SK-N-SH treated with all-trans-retinoic acid at 6 μM for 48 hours (cell line): ENCODE measurements around the gene PGPEP1.

Source experiments
- ARNTL ChIP-seq: fragments of 450-650 bp; formaldehyde crosslinking; IDR thresholded peaks from 2 replicates; pipeline ENCODE4 v1.5.0; 2020; ENCODE audit warnings: low read depth, mild to moderate bottlenecking, moderate library complexity, borderline replicate concordance
- BACH2 ChIP-seq: fragments of 250-450 bp; sonication (Bioruptor Pico); IDR thresholded peaks from 2 replicates; pipeline ENCODE4 v1.9.0; 2021; ENCODE audit warnings: mild to moderate bottlenecking, borderline replicate concordance
- CREB5 ChIP-seq: fragments of 250-450 bp; sonication (Bioruptor Pico); IDR thresholded peaks from 2 replicates; pipeline ENCODE4 v1.5.1; 2020; ENCODE audit warnings: low read depth, mild to moderate bottlenecking, moderate library complexity
- CSRNP3 ChIP-seq: fragments of 250-450 bp; sonication (Bioruptor Pico); IDR thresholded peaks from 2 replicates; pipeline ENCODE4 v1.5.1; 2021; ENCODE audit warnings: mild to moderate bottlenecking, moderate library complexity
- ESRRG ChIP-seq: fragments of 250-450 bp; sonication (Bioruptor Pico); IDR thresholded peaks from 2 replicates; pipeline ENCODE4 v1.6.1; 2021; ENCODE audit warnings: mild to moderate bottlenecking
- GLIS3 ChIP-seq: fragments of 250-450 bp; sonication (Bioruptor Pico); IDR thresholded peaks from 2 replicates; pipeline ENCODE4 v1.5.0; 2020; ENCODE audit warnings: mild to moderate bottlenecking, moderate library complexity
- ISL1 ChIP-seq: fragments of 250-450 bp; sonication (Bioruptor Pico); IDR thresholded peaks from 2 replicates; pipeline ENCODE4 v2.1.2; 2022; ENCODE audit warnings: mild to moderate bottlenecking, moderate library complexity
- PATZ1 ChIP-seq: fragments of 250-450 bp; sonication (Bioruptor Pico); IDR thresholded peaks from 2 replicates; pipeline ENCODE4 v1.8.0; 2020; ENCODE audit warnings: mild to moderate bottlenecking, moderate library complexity, borderline replicate concordance
- PPARA ChIP-seq: fragments of 250-450 bp; sonication (Bioruptor Pico); IDR thresholded peaks from 2 replicates; pipeline ENCODE4 v1.5.0; 2020; ENCODE audit warnings: mild to moderate bottlenecking, borderline replicate concordance
- TCF4 ChIP-seq: fragments of 250-450 bp; sonication (Bioruptor Pico); IDR thresholded peaks from 2 replicates; pipeline ENCODE4 v1.8.0; 2021; ENCODE audit warnings: mild to moderate bottlenecking, moderate library complexity, borderline replicate concordance
- ZFP3 ChIP-seq: fragments of 250-450 bp; sonication (Bioruptor Pico); IDR thresholded peaks from 2 replicates; pipeline ENCODE4 v1.5.0; 2020; ENCODE audit warnings: mild to moderate bottlenecking, moderate library complexity
- ZFP30 ChIP-seq: fragments of 450-650 bp; formaldehyde crosslinking; IDR thresholded peaks from 2 replicates; pipeline ENCODE4 v1.5.0; 2022; ENCODE audit warnings: mild to moderate bottlenecking, moderate library complexity
- ZNF70 ChIP-seq: fragments of 450-650 bp; formaldehyde crosslinking; IDR thresholded peaks from 2 replicates; pipeline ENCODE4 v1.5.0; 2020; ENCODE audit warnings: mild to moderate bottlenecking, moderate library complexity
- ZNF8 ChIP-seq: fragments of 450-650 bp; formaldehyde crosslinking; IDR thresholded peaks from 2 replicates; pipeline ENCODE4 v1.5.0; 2020; ENCODE audit warnings: mild to moderate bottlenecking, moderate library complexity

GRCh38 chr19:18304458-18305310 is 35.7 kb upstream of the PGPEP1 start:
- TF ChIP-seq ZNF8 (CRISPR knock-in tag) = no peak
- TF ChIP-seq PATZ1 = peak; percentile 52; the same call in 1 of the 2 replicates
- TF ChIP-seq PPARA = no peak
- TF ChIP-seq BACH2 (CRISPR knock-in tag) = no peak
- peak; percentile 36; the same call in 1 of the 2 replicates for TF ChIP-seq TCF4
- no peak for TF ChIP-seq ESRRG (CRISPR knock-in tag)
- no peak for TF ChIP-seq CREB5 (CRISPR knock-in tag)
- no peak for TF ChIP-seq CSRNP3 (CRISPR knock-in tag)
- no peak for TF ChIP-seq ISL1 (CRISPR knock-in tag)
- peak; percentile 32; the same call in 1 of the 2 replicates for TF ChIP-seq ZFP3 (CRISPR knock-in tag)
- TF ChIP-seq GLIS3 (CRISPR knock-in tag) = no peak
- TF ChIP-seq ZFP30 (CRISPR knock-in tag) = no peak
- no peak for TF ChIP-seq ZNF70 (CRISPR knock-in tag)
- no peak for TF ChIP-seq ARNTL (CRISPR knock-in tag)
